Omental fat pad (tissue), 4 donors: Measurements from ENCODE around the gene NFATC1. TPM values are rescaled to one million over a fixed set of nuclear protein-coding genes. Genes with fewer than 3 reads are reported as not detected.

Source experiments
- ATAC-seq: fragments of 150-250 bp; one replicate; pipeline ENCODE4 v1.9.1; 2016; ENCODE audit warnings: mild to moderate bottlenecking, moderate library complexity; ENCODE audit not compliant: low FRiP score
- DNase-seq: peaks from one replicate; pipeline ENCODE4 v3.0.0-alpha.2; 2019; ENCODE audit warnings: low spot score
- CTCF ChIP-seq, 3 donors: fragments of 450-650 bp; IDR thresholded peaks; one replicate each; pipeline ENCODE4 v1.5.1; 2016 to 2017; ENCODE audit warnings: antibody characterized with exemption in 3 of 3, mild to moderate bottlenecking in 3 of 3, moderate library complexity in 2 of 3
- total RNA-seq, 4 donors: library from RNA; depleted of rRNA; stranded (reverse); fragments of >200 nt; gene quantifications; one replicate each; pipeline ENCODE4 v1.1.0, GENCODE V29; 2016

NFATC1 gene
- total RNA-seq, 4 donors from 2014 or later, result 10.7 to 57.4 (median 19.1) TPM

- no peak for TF ChIP-seq CTCF (IDR thresholded peaks at IDR 0.05)
- ATAC-seq, result no peak
- no peak for DNase-seq
Observed at GRCh38 chr18:79436556-79437275, 41.0 kb downstream of the NFATC1 start.

GRCh38 chr18:79438089-79438897 is 42.6 kb downstream of the NFATC1 start:
- DNase-seq (no peak), ATAC-seq (no peak)
- no peak for TF ChIP-seq CTCF (IDR thresholded peaks at IDR 0.05)

- no peak for TF ChIP-seq CTCF (IDR thresholded peaks at IDR 0.05)
- no peak for ATAC-seq
- DNase-seq, result no peak
Observed at GRCh38 chr18:79438898-79439627, 43.3 kb downstream of the NFATC1 start.

- no peak for TF ChIP-seq CTCF (IDR thresholded peaks at IDR 0.05)
- no peak for DNase-seq
- ATAC-seq, result no peak
Observed at GRCh38 chr18:79439628-79440023, 43.9 kb downstream of the NFATC1 start.

GRCh38 chr18:79440316-79441110 is 44.8 kb downstream of the NFATC1 start:
- DNase-seq (no peak), ATAC-seq (no peak)
- no peak for TF ChIP-seq CTCF (IDR thresholded peaks at IDR 0.05)

GRCh38 chr18:79441420-79441819 is 45.7 kb downstream of the NFATC1 start:
- TF ChIP-seq CTCF (IDR thresholded peaks at IDR 0.05), result no peak
- DNase-seq, result no peak

More at GRCh38 chr18:79441420-79441819, 45.7 kb downstream of the NFATC1 start:
- ATAC-seq, result no peak
